ENCODE results near the gene TIE1.

Gene TIE1

GRCh38 chr1:43319288-43319687, 18.5 kb downstream of the TIE1 start:
- no peak overlapping the region for H3K4me3 ChIP-seq (ENCODE audit: low read depth, low read length)
- no peaks in the 10 kb centered on the region for H3K9me3 ChIP-seq (ENCODE audit: control insufficient read depth, low read length)
- peaks cover 2% of the 10 kb centered on the region for H3K4me1 ChIP-seq
- no peak overlapping the region for H3K4me2 ChIP-seq (ENCODE audit: low read length)
- no peak for TF ChIP-seq CTCF (IDR thresholded peaks at IDR 0.05)
- no peak overlapping the region for H3K9ac ChIP-seq
- peak overlapping the region; percentile 41 for H2AFZ ChIP-seq
- H3K79me2 ChIP-seq = no peaks in the 10 kb centered on the region
- H3K27ac ChIP-seq = no peak overlapping the region
- no peaks in the 10 kb centered on the region for H3K27me3 ChIP-seq (ENCODE audit: control insufficient read depth, insufficient read depth, low read length)
- H3K36me3 ChIP-seq (ENCODE audit: control insufficient read depth, insufficient read depth, low read length) = no peaks in the 10 kb centered on the region

GRCh38 chr1:43319766-43320165, 19.0 kb downstream of the TIE1 start:
- Histone ChIP-seq H3K4me1 (peaks cover 2% of the 10 kb centered on the region), H3K79me2 (no peaks in the 10 kb centered on the region)
- no peak for TF ChIP-seq CTCF (IDR thresholded peaks at IDR 0.05)

GRCh38 chr1:43321331-43321891, 20.6 kb downstream of the TIE1 start:
- Histone ChIP-seq H2AFZ (no peak overlapping the region), H3K4me2 (ENCODE audit: low read length) (no peak overlapping the region), H3K27ac (no peak overlapping the region), H3K79me2 (no peaks in the 10 kb centered on the region), H3K9me3 (ENCODE audit: control insufficient read depth, low read length) (no peaks in the 10 kb centered on the region), H3K27me3 (ENCODE audit: control insufficient read depth, insufficient read depth, low read length) (no peaks in the 10 kb centered on the region), H3K4me1 (peaks cover 2% of the 10 kb centered on the region), H3K4me3 (ENCODE audit: low read depth, low read length) (no peak overlapping the region), H3K9ac (no peak overlapping the region), H3K36me3 (ENCODE audit: control insufficient read depth, insufficient read depth, low read length) (no peaks in the 10 kb centered on the region)
- no peak for TF ChIP-seq CTCF (IDR thresholded peaks at IDR 0.05)

More at GRCh38 chr1:43319766-43320165, 19.0 kb downstream of the TIE1 start:
- H3K4me2 ChIP-seq (ENCODE audit: low read length) = no peak overlapping the region
- H3K9me3 ChIP-seq (ENCODE audit: control insufficient read depth, low read length) = no peaks in the 10 kb centered on the region
- H3K36me3 ChIP-seq (ENCODE audit: control insufficient read depth, insufficient read depth, low read length) = no peaks in the 10 kb centered on the region
- H3K9ac ChIP-seq = no peak overlapping the region
- no peak overlapping the region for H2AFZ ChIP-seq
- no peak overlapping the region for H3K4me3 ChIP-seq (ENCODE audit: low read depth, low read length)
- H3K27ac ChIP-seq = no peak overlapping the region
- H3K27me3 ChIP-seq (ENCODE audit: control insufficient read depth, insufficient read depth, low read length) = no peaks in the 10 kb centered on the region

- H2AFZ ChIP-seq = no peak overlapping the region
- no peak for TF ChIP-seq CTCF (IDR thresholded peaks at IDR 0.05)
Observed at GRCh38 chr1:43322506-43322905, 21.7 kb downstream of the TIE1 start.

GRCh38 chr1:43324810-43325209, 24.0 kb downstream of the TIE1 start:
- Histone ChIP-seq H3K4me3 (ENCODE audit: low read depth, low read length) (no peak overlapping the region), H3K9me3 (ENCODE audit: control insufficient read depth, low read length) (no peaks in the 10 kb centered on the region), H3K4me2 (ENCODE audit: low read length) (no peak overlapping the region), H3K27me3 (ENCODE audit: control insufficient read depth, insufficient read depth, low read length) (no peaks in the 10 kb centered on the region), H3K9ac (no peak overlapping the region), H3K36me3 (ENCODE audit: control insufficient read depth, insufficient read depth, low read length) (no peaks in the 10 kb centered on the region), H3K79me2 (no peaks in the 10 kb centered on the region), H3K27ac (no peak overlapping the region), H3K4me1 (no peaks in the 10 kb centered on the region), H2AFZ (no peak overlapping the region)
- no peak for TF ChIP-seq CTCF (IDR thresholded peaks at IDR 0.05)

More at GRCh38 chr1:43322506-43322905, 21.7 kb downstream of the TIE1 start:
- no peaks in the 10 kb centered on the region for H3K27me3 ChIP-seq (ENCODE audit: control insufficient read depth, insufficient read depth, low read length)
- no peak overlapping the region for H3K4me2 ChIP-seq (ENCODE audit: low read length)
- no peak overlapping the region for H3K4me3 ChIP-seq (ENCODE audit: low read depth, low read length)
- H3K27ac ChIP-seq = no peak overlapping the region
- no peaks in the 10 kb centered on the region for H3K36me3 ChIP-seq (ENCODE audit: control insufficient read depth, insufficient read depth, low read length)
- peaks cover 2% of the 10 kb centered on the region for H3K4me1 ChIP-seq
- H3K9ac ChIP-seq = no peak overlapping the region
- no peaks in the 10 kb centered on the region for H3K79me2 ChIP-seq
- H3K9me3 ChIP-seq (ENCODE audit: control insufficient read depth, low read length) = no peaks in the 10 kb centered on the region

Measured in parathyroid adenoma (tissue), 2 donors.